Ovary (tissue), 9 donors: ENCODE results near the gene NXT1. TPM values are rescaled to one million over a fixed set of nuclear protein-coding genes. Genes with fewer than 3 reads are reported as not detected.

ENCODE experiments used
- DNase-seq, 5 donors: peaks; one replicate each; pipeline ENCODE4 v3.0.0-alpha.2; 2019 to 2020
- H3K27ac ChIP-seq, 2 donors: fragments of 200-600 bp; one replicate each; pipeline versions ENCODE4 v1.5.1 to v1.8.0; 2019 to 2022
- H3K27me3 ChIP-seq: fragments of 200-600 bp; one replicate; pipeline ENCODE4 v1.8.0; 2022
- H3K36me3 ChIP-seq: fragments of 200-600 bp; sonication (generic); one replicate; pipeline ENCODE4 v1.5.1; 2019
- H3K4me1 ChIP-seq: one replicate; pipeline ENCODE4 v1.8.1; 2013; ENCODE audit warnings: mild to moderate bottlenecking, moderate library complexity; ENCODE audit not compliant: insufficient read depth
- H3K4me3 ChIP-seq: fragments of 200-600 bp; sonication (generic); one replicate; pipeline ENCODE4 v1.5.1; 2017
- H3K9me3 ChIP-seq, 2 donors: fragments of 200-600 bp in 1 of 2; sonication (generic) in 1 of 2; one replicate each; pipeline versions ENCODE4 v1.5.1 to v1.8.1; 2013 to 2019; ENCODE audit warnings: mild to moderate bottlenecking in 1 of 2, moderate library complexity in 1 of 2
- EP300 ChIP-seq: sonication (generic); formaldehyde crosslinking; IDR thresholded peaks from one replicate; pipeline ENCODE4 v1.6.1; 2017; ENCODE audit warnings: antibody characterized with exemption
- POLR2A ChIP-seq: fragments of 450-650 bp; IDR thresholded peaks from one replicate; pipeline ENCODE4 v1.6.1; 2017; ENCODE audit warnings: antibody characterized with exemption, mild to moderate bottlenecking, moderate library complexity
- whole genome bisulfite sequencing, 3 donors: extraction: QIAGEN DNeasy Blood & Tissue Kit in 1 of 3; methylation state at CpG; one replicate each; pipeline versions ENCODE4 v1.1.5 to v1.1.7; 2013 to 2017; 5-methylcytosine and 5-hydroxymethylcytosine counted together
- intact Hi-C, 4 donors: fragments of 100-400 bp; cut with DNase I; formaldehyde crosslinking; loops; one replicate each; pipeline versions ENCODE4 v1.11.0 to v1.15.1; 2022 to 2023
- polyA plus RNA-seq, 2 donors: library from polyadenylated mRNA; stranded (reverse); fragments of 200-250 nt in 1 of 2; fragments of 350-450 nt in 1 of 2; fragmentation: Illumina TruSeq in 1 of 2; extraction: RNeasy Lipid Tissue Mini Kit (QIAGEN cat#74804) in 1 of 2; gene quantifications; one replicate each; pipeline ENCODE4 v1.2.3, GENCODE V29; 2013 to 2014
- total RNA-seq, 7 donors: library from RNA; depleted of rRNA in 2 of 7; stranded (reverse); fragments of >200 nt in 2 of 7; fragmentation: NEBNext Ultra II Directional in 3 of 7; extraction: Animal tissue kit (Norgen Biotek cat#: 25700) in 3 of 7; gene quantifications; one replicate each; pipeline versions ENCODE4 v1.1.0 to v1.2.4, GENCODE V29; 2016 to 2023
- TF ChIP-seq, protein P1 (sequence below), 3 donors: fragments of 450-650 bp in 2 of 3; fragments of 200-600 bp in 1 of 3; IDR thresholded peaks; one replicate each; pipeline versions ENCODE4 v1.5.1 to v1.8.0; 2016 to 2022; ENCODE audit warnings: antibody characterized with exemption in 3 of 3, mild to moderate bottlenecking in 1 of 3
- donor health status: DM: no; HTN: no; CAD: no; lungs with moderate emphysema.
- donor health status: DM: no; HTN: no; CAD: no.
- donor health status: Bipolar disorder and iron deficiency.
- donor health status: DM: yes; HTN: yes; CAD: no.
- donor health status: DM: no; HTN: no; CAD: no.
- donor health status: DM: yes; HTN: yes; CAD: no.

NXT1 gene
- total and polyA plus RNA-seq, 9 donors = 19.2 to 44.6 (median 28.3) TPM

DNA sequence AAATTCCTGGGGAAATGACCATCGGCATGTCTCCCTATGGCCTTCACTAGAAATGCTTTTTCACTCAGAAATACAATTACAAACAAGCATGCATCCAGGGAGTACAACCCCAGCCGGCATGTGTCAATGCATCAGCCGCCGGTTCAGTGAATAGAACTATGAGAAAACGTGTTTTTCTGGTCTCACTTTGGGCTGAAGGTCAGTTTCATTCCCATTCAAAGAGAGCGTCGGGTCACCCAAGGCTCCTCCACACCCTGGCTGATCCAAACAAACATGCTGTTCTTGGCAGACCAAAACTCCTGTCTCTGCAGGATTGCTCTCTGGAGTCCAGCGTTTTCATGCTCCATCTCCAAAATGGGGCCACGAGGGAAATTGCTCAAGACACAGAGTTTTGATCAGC is 35.5 kb upstream of the NXT1 start:
- intact Hi-C loops = no loop called here
- DNase-seq = no peak
- no peaks in the 10 kb centered on the region for H3K36me3 ChIP-seq
- TF ChIP-seq EP300 (no peak), POLR2A (no peak)
- TF ChIP-seq, protein P1, sequence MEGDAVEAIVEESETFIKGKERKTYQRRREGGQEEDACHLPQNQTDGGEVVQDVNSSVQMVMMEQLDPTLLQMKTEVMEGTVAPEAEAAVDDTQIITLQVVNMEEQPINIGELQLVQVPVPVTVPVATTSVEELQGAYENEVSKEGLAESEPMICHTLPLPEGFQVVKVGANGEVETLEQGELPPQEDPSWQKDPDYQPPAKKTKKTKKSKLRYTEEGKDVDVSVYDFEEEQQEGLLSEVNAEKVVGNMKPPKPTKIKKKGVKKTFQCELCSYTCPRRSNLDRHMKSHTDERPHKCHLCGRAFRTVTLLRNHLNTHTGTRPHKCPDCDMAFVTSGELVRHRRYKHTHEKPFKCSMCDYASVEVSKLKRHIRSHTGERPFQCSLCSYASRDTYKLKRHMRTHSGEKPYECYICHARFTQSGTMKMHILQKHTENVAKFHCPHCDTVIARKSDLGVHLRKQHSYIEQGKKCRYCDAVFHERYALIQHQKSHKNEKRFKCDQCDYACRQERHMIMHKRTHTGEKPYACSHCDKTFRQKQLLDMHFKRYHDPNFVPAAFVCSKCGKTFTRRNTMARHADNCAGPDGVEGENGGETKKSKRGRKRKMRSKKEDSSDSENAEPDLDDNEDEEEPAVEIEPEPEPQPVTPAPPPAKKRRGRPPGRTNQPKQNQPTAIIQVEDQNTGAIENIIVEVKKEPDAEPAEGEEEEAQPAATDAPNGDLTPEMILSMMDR (IDR thresholded peaks at IDR 0.05) = no peak
- H3K27ac ChIP-seq = no peak overlapping the region
- H3K4me1 ChIP-seq = no peaks in the 10 kb centered on the region
- no peaks in the 10 kb centered on the region for H3K9me3 ChIP-seq
- H3K27me3 ChIP-seq = no peaks in the 10 kb centered on the region
- no peak overlapping the region for H3K4me3 ChIP-seq
- WGBS, 3 donors = 15 to 49% (median 40%) methylated on average over 9 of the region's 9 CpGs

DNA sequence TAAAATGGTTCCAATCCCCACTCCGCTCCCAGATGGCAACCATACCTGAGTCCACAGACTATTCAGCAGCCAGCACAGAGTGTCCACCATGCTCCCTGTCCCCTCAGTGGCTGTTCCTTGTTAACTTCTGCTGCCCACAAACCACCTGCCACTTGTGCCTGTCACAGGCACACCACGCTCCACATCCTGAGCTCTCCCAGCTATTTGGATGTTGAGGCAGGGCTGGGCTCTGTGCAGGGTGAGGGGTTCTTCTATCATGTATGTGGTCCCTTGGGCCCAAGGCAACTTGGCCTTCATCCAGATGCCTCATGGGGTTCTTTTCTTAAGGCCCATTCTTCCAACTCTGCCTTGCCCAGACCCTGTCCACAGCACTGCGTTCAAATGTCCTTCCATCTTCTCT is 34.0 kb upstream of the NXT1 start:
- TF ChIP-seq POLR2A (no peak), EP300 (no peak)
- TF ChIP-seq, protein P1 (IDR thresholded peaks at IDR 0.05) = no peak
- no peaks in the 10 kb centered on the region for H3K36me3 ChIP-seq
- H3K4me3 ChIP-seq = no peak overlapping the region
- DNase-seq = no peak
- WGBS, 3 donors = 96 to 98% (median 96%) methylated on average over 3 of the region's 3 CpGs
- H3K27ac ChIP-seq = no peak overlapping the region
- H3K27me3 ChIP-seq = no peaks in the 10 kb centered on the region
- H3K4me1 ChIP-seq = no peaks in the 10 kb centered on the region
- intact Hi-C loops = no loop called here
- H3K9me3 ChIP-seq = no peaks in the 10 kb centered on the region

DNA sequence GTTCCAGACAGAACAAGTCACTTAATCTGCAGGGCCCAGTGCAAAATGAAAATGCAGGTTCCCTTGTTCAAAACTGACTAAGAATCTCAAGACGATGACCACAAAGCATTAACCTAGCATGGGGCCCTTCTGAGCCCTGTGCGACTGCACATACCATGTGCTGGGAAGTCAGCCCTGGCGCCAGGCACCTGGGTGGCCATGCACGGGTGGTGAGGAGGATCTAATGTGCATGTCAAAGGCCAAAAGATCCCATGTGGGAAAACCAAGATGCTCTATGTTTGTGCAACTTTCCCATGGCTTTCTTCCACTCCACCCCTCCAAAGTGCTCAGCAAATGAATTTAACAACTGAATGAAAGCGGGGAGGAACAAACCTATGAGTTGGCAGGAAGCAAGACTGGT is 33.5 kb upstream of the NXT1 start:
- intact Hi-C loops = no loop called here
- no peak for TF ChIP-seq EP300
- TF ChIP-seq POLR2A = no peak
- TF ChIP-seq, protein P1 (IDR thresholded peaks at IDR 0.05) = no peak
- no peaks in the 10 kb centered on the region for H3K27me3 ChIP-seq
- no peaks in the 10 kb centered on the region for H3K4me1 ChIP-seq
- H3K27ac ChIP-seq = no peak overlapping the region
- no peaks in the 10 kb centered on the region for H3K9me3 ChIP-seq
- no peak for DNase-seq
- no peak overlapping the region for H3K4me3 ChIP-seq
- no peaks in the 10 kb centered on the region for H3K36me3 ChIP-seq
- whole genome bisulfite sequencing, 3 donors = 83 to 89% (median 88%) methylated on average over 5 of the region's 5 CpGs

DNA sequence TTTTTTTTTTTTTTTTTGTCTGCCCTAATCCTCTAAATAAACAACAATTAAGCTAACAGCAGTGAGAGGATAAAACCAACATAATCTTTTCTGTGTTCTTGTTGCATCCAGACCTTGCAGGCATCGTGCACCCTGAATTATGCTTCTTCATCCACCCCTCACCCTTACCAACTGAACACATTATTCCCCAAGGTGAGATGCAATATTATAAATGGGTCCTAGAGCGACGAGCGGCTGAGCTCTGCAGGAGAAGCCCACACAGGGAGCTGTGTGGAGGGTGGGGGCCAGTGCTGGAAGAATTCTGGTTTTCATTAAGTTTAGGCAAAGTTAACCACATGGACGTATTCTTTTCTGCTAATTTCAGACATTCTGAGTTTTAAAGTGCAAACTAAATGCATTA is 32.2 kb upstream of the NXT1 start:
- H3K4me3 ChIP-seq = no peak overlapping the region
- 72 to 82% (median 78%) methylated on average over 5 of the region's 5 CpGs for WGBS, 3 donors
- no peaks in the 10 kb centered on the region for H3K9me3 ChIP-seq
- intact Hi-C loops = no loop called here
- no peaks in the 10 kb centered on the region for H3K4me1 ChIP-seq
- no peak overlapping the region for H3K27ac ChIP-seq
- DNase-seq = no peak
- TF ChIP-seq EP300 = no peak
- no peak for TF ChIP-seq POLR2A
- H3K27me3 ChIP-seq = no peaks in the 10 kb centered on the region
- no peaks in the 10 kb centered on the region for H3K36me3 ChIP-seq

DNA sequence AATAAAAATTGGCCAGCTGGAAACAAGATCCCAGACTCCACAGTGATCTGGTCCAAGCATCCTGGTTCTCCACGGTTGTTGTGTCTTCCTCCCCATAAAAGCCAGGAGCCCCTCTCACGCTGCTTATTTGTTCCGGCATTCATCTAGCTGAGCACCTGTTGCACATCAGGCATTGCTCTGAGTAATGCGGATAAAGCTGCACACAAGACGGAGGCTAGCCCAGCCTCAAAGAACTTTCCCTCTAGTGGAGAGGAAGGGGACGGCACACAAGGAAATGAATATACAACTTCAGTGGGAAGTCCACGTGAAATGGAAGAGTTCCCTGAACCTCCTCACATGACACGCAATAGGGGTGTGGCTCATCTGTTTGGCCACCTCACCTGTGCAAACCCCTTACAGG is 30.3 kb upstream of the NXT1 start:
- H3K9me3 ChIP-seq = no peaks in the 10 kb centered on the region
- H3K36me3 ChIP-seq = no peaks in the 10 kb centered on the region
- 82 to 85% (median 83%) methylated on average over 8 of the region's 8 CpGs for WGBS, 3 donors
- no peaks in the 10 kb centered on the region for H3K4me1 ChIP-seq
- DNase-seq = no peak
- TF ChIP-seq, protein P1 (IDR thresholded peaks at IDR 0.05) = no peak
- no peak for TF ChIP-seq POLR2A
- TF ChIP-seq EP300 = no peak
- H3K27me3 ChIP-seq = no peaks in the 10 kb centered on the region
- intact Hi-C loops = no loop called here
- H3K4me3 ChIP-seq = no peak overlapping the region
- H3K27ac ChIP-seq = no peak overlapping the region
